Loucy (cell line): Measurements from ENCODE around the gene ICAM4.

Experiments used
- CTCF ChIP-seq: fragments of 200-600 bp; sonication (generic); conservative IDR thresholded peaks from 2 replicates; pipeline ENCODE4 v1.5.1; 2014; ENCODE audit warnings: mild to moderate bottlenecking, antibody characterized with exemption, low read length
- EZH2phosphoT487 ChIP-seq: fragments of 200-600 bp; IDR thresholded peaks from 2 replicates; pipeline ENCODE4 v1.6.1; 2018; ENCODE audit warnings: antibody characterized with exemption, mild to moderate bottlenecking, moderate library complexity, borderline replicate concordance

- TF ChIP-seq CTCF: peak; percentile 69
- TF ChIP-seq EZH2phosphoT487: no peak
Observed at GRCh38 chr19:10259162-10259905, 27.4 kb upstream of the ICAM4 start.
